ENCODE results near the gene TSPAN9.

TSPAN9 gene

GRCh38 chr12:3139760-3140159 lies 62.6 kb downstream of the TSPAN9 start:
- no peak for DNase-seq (ENCODE audit: low read depth)
- H3K4me3 ChIP-seq (ENCODE audit: low read depth, low read length), result no peak overlapping the region
- no peak for TF ChIP-seq CTCF (conservative IDR thresholded peaks at IDR 0.05; ENCODE audit: low read depth, low read length)

- TF ChIP-seq CTCF (conservative IDR thresholded peaks at IDR 0.05; ENCODE audit: low read depth, low read length), result no peak
- DNase-seq (ENCODE audit: low read depth), result no peak
- no peak overlapping the region for H3K4me3 ChIP-seq (ENCODE audit: low read depth, low read length)
Measured at GRCh38 chr12:3140284-3140683, 63.1 kb downstream of the TSPAN9 start.

GRCh38 chr12:3141339-3142321 lies 64.5 kb downstream of the TSPAN9 start:
- H3K4me3 ChIP-seq (ENCODE audit: low read depth, low read length), result no peak overlapping the region
- TF ChIP-seq CTCF (conservative IDR thresholded peaks at IDR 0.05; ENCODE audit: low read depth, low read length), result no peak
- DNase-seq (ENCODE audit: low read depth), result no peak

- TF ChIP-seq CTCF (conservative IDR thresholded peaks at IDR 0.05; ENCODE audit: low read depth, low read length), result no peak
- H3K4me3 ChIP-seq (ENCODE audit: low read depth, low read length), result no peak overlapping the region
- no peak for DNase-seq (ENCODE audit: low read depth)
Measured at GRCh38 chr12:3142386-3142785, 65.2 kb downstream of the TSPAN9 start.

GRCh38 chr12:3144495-3144894 lies 67.3 kb downstream of the TSPAN9 start:
- H3K4me3 ChIP-seq (ENCODE audit: low read depth, low read length), result no peak overlapping the region
- no peak for TF ChIP-seq CTCF (conservative IDR thresholded peaks at IDR 0.05; ENCODE audit: low read depth, low read length)
- no peak for DNase-seq (ENCODE audit: low read depth)

GRCh38 chr12:3145033-3145432 lies 67.9 kb downstream of the TSPAN9 start:
- no peak for TF ChIP-seq CTCF (conservative IDR thresholded peaks at IDR 0.05; ENCODE audit: low read depth, low read length)
- no peak overlapping the region for H3K4me3 ChIP-seq (ENCODE audit: low read depth, low read length)
- DNase-seq (ENCODE audit: low read depth), result no peak
